AG04449 (cell line): ENCODE measurements around the gene DOCK2.

Source experiments
- CTCF ChIA-PET: fragments of 350-600 bp; formaldehyde crosslinking; extraction: SDS; loops from one replicate; lab custom pipeline; 2021; ENCODE audit warnings: antibody characterized with exemption; lab: Yijun Ruan, JAX
- POLR2A ChIA-PET: fragments of 400-600, 350-600 bp; formaldehyde crosslinking; extraction: SDS; loops from one replicate; lab custom pipeline; 2020; ENCODE audit warnings: antibody characterized with exemption, inconsistent platforms; lab: Yijun Ruan, JAX
- DNase-seq: peaks from one replicate; pipeline ENCODE4 v3.0.0-alpha.2; 2010; ENCODE audit warnings: low read depth, low spot score
- H3K4me3 ChIP-seq: 2 replicates; pipeline ENCODE4 v1.5.1; 2011; ENCODE audit warnings: low read depth, mild to moderate bottlenecking, control low read depth, low read length
- CTCF ChIP-seq: IDR thresholded peaks from one replicate; pipeline ENCODE4 v1.5.1; 2011; ENCODE audit warnings: mild to moderate bottlenecking, moderate library complexity, low read length, control low read depth, inconsistent platforms; ENCODE audit not compliant: insufficient read depth; ENCODE audit errors: missing control alignments

DOCK2 gene

GRCh38 chr5:169970339-169970738 is 333.3 kb downstream of the DOCK2 start:
- POLR2A ChIA-PET = interaction anchor here (1.2 to 1.3 kb wide), 2 partner anchors 25 to 167 kb away, joined by 3 to 6 read pairs; no protein-coding TSS in a partner anchor
- no peak for TF ChIP-seq CTCF
- DNase-seq = no peak
- no peak overlapping the region for H3K4me3 ChIP-seq
- CTCF ChIA-PET = interaction anchor here (1.1 to 3.5 kb wide), 3 partner anchors 10 to 282 kb away, joined by 3 to 34 read pairs (median 5); partner anchors contain the start of gene INSYN2B

- ChIA-PET CTCF (interaction anchor here (0.7 to 3.5 kb wide), 7 partner anchors 9 to 283 kb away, joined by 3 to 34 read pairs (median 5); partner anchors contain the start of gene INSYN2B), POLR2A (interaction anchor here (0.7 to 1.3 kb wide), 8 partner anchors 8 to 275 kb away, joined by 3 to 6 read pairs (median 3); partner anchors contain the start of gene INSYN2B)
- H3K4me3 ChIP-seq = peak overlapping the region; percentile 4; the same call in 1 of the 2 replicates
- DNase-seq = peak; percentile 17
- no peak for TF ChIP-seq CTCF
Observed at GRCh38 chr5:169970911-169971765, 334.1 kb downstream of the DOCK2 start.

GRCh38 chr5:169971780-169972179 is 334.7 kb downstream of the DOCK2 start:
- CTCF ChIA-PET = interaction anchor here (0.7 to 3.5 kb wide), 8 partner anchors 8 to 171 kb away, joined by 3 to 34 read pairs (median 5); partner anchors contain the start of gene INSYN2B
- H3K4me3 ChIP-seq = no peak overlapping the region
- TF ChIP-seq CTCF = no peak
- POLR2A ChIA-PET = interaction anchor here (0.9 to 1.2 kb wide), 3 partner anchors 9 to 169 kb away, joined by 3 read pairs; partner anchors contain the start of gene INSYN2B
- DNase-seq = no peak

- DNase-seq = no peak
- POLR2A ChIA-PET = no interaction called here
- CTCF ChIA-PET = interaction anchor here (2.3 to 3.5 kb wide), 2 partner anchors 7 to 11 kb away, joined by 7 to 34 read pairs; partner anchors contain the start of gene INSYN2B
- TF ChIP-seq CTCF = no peak
- H3K4me3 ChIP-seq = no peak overlapping the region
Observed at GRCh38 chr5:169973056-169973455, 336.0 kb downstream of the DOCK2 start.

GRCh38 chr5:169974121-169974770 is 337.2 kb downstream of the DOCK2 start:
- no peak overlapping the region for H3K4me3 ChIP-seq
- DNase-seq = no peak
- no peak for TF ChIP-seq CTCF
- ChIA-PET CTCF (no interaction called here), POLR2A (no interaction called here)
